ENCODE results near the gene ARMC9. TPM values are rescaled to one million over a fixed set of nuclear protein-coding genes. Genes with fewer than 3 reads are reported as not detected.
A peak's percentile ranks its signal among the peaks of the same experiment; 100 is the strongest.

Gene ARMC9
- total and polyA plus RNA-seq, 2 of the 13 experiments (the other 11 are each of a cell fraction or from before 2014, with no cell fraction given) = 9.1 to 12.8 TPM

DNA sequence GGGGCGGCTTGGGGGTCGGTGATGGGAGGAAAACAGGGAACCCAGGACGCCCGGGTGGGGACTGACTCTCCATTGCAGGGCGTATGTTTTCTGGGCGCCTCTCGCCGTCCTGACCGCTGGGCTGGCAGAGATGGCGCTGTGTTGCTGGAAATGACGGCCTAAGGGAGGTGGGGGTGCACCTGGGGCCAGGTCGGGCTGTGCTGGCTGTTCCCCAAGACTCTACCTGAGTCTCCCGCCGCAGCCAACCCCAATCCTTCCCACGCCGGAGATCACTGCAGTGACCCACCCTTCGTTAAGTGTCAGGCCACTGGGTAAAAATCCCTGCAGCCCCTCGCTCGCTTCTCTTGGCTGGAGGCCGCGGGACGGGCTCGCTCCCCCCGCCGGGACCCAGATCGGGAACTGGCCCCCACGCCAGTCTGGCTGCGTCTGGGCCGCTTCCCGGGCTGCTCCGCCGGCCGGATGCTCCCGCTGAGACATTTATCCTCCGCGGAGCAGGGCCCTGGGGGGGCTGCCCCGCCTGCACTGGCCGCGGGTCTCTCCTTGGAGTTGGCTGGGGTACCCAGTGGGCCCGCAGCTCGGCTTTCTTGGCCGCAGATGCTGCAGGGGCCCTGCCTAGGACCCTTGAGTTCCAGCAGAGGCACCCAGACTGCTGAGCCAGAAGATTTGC, 7.8 kb upstream of the ARMC9 start (continued):
- TF ChIP-seq IRX3 (CRISPR knock-in tag; IDR thresholded peaks at IDR 0.05; ENCODE audit: borderline replicate concordance, low read depth) = no peak
- no peak for TF ChIP-seq RBAK (CRISPR knock-in tag; IDR thresholded peaks at IDR 0.05)
- TF ChIP-seq SNAPC2 (CRISPR knock-in tag; IDR thresholded peaks at IDR 0.05) = no peak
- TF ChIP-seq POGZ (CRISPR knock-in tag; IDR thresholded peaks at IDR 0.05) = peak; percentile 35; the same call in 1 of the 2 replicates
- TF ChIP-seq ATRX (CRISPR knock-in tag; IDR thresholded peaks at IDR 0.05; ENCODE audit: borderline replicate concordance) = no peak
- TF ChIP-seq, protein P1, sequence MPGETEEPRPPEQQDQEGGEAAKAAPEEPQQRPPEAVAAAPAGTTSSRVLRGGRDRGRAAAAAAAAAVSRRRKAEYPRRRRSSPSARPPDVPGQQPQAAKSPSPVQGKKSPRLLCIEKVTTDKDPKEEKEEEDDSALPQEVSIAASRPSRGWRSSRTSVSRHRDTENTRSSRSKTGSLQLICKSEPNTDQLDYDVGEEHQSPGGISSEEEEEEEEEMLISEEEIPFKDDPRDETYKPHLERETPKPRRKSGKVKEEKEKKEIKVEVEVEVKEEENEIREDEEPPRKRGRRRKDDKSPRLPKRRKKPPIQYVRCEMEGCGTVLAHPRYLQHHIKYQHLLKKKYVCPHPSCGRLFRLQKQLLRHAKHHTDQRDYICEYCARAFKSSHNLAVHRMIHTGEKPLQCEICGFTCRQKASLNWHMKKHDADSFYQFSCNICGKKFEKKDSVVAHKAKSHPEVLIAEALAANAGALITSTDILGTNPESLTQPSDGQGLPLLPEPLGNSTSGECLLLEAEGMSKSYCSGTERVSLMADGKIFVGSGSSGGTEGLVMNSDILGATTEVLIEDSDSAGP (CRISPR knock-in tag; IDR thresholded peaks at IDR 0.05; ENCODE audit: borderline replicate concordance) = peak; percentile 56; the same call in 1 of the 2 replicates
- TF ChIP-seq ZSCAN9 (CRISPR knock-in tag; IDR thresholded peaks at IDR 0.05; ENCODE audit: borderline replicate concordance) = no peak
- peak; percentile 52; the same call in 1 of the 2 replicates for TF ChIP-seq MTA1 (CRISPR knock-in tag; IDR thresholded peaks at IDR 0.05; ENCODE audit: borderline replicate concordance)
- no peak for TF ChIP-seq SIN3A (IDR thresholded peaks at IDR 0.05; ENCODE audit: borderline replicate concordance, low read depth, low read length)
- 0 out of 2 replicates have a peak, but pooled peaks have one; percentile 53 for TF ChIP-seq ZFP82 (CRISPR knock-in tag; IDR thresholded peaks at IDR 0.05; ENCODE audit: borderline replicate concordance)
- TF ChIP-seq, protein P2, sequence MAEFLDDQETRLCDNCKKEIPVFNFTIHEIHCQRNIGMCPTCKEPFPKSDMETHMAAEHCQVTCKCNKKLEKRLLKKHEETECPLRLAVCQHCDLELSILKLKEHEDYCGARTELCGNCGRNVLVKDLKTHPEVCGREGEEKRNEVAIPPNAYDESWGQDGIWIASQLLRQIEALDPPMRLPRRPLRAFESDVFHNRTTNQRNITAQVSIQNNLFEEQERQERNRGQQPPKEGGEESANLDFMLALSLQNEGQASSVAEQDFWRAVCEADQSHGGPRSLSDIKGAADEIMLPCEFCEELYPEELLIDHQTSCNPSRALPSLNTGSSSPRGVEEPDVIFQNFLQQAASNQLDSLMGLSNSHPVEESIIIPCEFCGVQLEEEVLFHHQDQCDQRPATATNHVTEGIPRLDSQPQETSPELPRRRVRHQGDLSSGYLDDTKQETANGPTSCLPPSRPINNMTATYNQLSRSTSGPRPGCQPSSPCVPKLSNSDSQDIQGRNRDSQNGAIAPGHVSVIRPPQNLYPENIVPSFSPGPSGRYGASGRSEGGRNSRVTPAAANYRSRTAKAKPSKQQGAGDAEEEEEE (CRISPR knock-in tag; IDR thresholded peaks at IDR 0.05; ENCODE audit: borderline replicate concordance) = no peak
- TF ChIP-seq ZNF768 (CRISPR knock-in tag; IDR thresholded peaks at IDR 0.05) = no peak
- peak; percentile 10; the same call in 1 of the 2 replicates for TF ChIP-seq EED (CRISPR knock-in tag; IDR thresholded peaks at IDR 0.05)
- TF ChIP-seq, protein P3, sequence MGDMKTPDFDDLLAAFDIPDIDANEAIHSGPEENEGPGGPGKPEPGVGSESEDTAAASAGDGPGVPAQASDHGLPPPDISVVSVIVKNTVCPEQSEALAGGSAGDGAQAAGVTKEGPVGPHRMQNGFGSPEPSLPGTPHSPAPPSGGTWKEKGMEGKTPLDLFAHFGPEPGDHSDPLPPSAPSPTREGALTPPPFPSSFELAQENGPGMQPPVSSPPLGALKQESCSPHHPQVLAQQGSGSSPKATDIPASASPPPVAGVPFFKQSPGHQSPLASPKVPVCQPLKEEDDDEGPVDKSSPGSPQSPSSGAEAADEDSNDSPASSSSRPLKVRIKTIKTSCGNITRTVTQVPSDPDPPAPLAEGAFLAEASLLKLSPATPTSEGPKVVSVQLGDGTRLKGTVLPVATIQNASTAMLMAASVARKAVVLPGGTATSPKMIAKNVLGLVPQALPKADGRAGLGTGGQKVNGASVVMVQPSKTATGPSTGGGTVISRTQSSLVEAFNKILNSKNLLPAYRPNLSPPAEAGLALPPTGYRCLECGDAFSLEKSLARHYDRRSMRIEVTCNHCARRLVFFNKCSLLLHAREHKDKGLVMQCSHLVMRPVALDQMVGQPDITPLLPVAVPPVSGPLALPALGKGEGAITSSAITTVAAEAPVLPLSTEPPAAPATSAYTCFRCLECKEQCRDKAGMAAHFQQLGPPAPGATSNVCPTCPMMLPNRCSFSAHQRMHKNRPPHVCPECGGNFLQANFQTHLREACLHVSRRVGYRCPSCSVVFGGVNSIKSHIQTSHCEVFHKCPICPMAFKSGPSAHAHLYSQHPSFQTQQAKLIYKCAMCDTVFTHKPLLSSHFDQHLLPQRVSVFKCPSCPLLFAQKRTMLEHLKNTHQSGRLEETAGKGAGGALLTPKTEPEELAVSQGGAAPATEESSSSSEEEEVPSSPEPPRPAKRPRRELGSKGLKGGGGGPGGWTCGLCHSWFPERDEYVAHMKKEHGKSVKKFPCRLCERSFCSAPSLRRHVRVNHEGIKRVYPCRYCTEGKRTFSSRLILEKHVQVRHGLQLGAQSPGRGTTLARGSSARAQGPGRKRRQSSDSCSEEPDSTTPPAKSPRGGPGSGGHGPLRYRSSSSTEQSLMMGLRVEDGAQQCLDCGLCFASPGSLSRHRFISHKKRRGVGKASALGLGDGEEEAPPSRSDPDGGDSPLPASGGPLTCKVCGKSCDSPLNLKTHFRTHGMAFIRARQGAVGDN (CRISPR knock-in tag; IDR thresholded peaks at IDR 0.05) = peak; percentile 76; the same call in 1 of the 2 replicates
- no peak for TF ChIP-seq ZNF841 (CRISPR knock-in tag; IDR thresholded peaks at IDR 0.05; ENCODE audit: borderline replicate concordance)
- no peak for TF ChIP-seq HNRNPL (IDR thresholded peaks at IDR 0.05; ENCODE audit: low read depth, low read length)
- TF ChIP-seq GFI1 (CRISPR knock-in tag; IDR thresholded peaks at IDR 0.05; ENCODE audit: borderline replicate concordance) = no peak
- no peak for TF ChIP-seq TAF15 (IDR thresholded peaks at IDR 0.05; ENCODE audit: low read depth, low read length, poor library complexity, severe bottlenecking)
- peak; percentile 7; the same call in 1 of the 2 replicates for TF ChIP-seq ZNF121 (CRISPR knock-in tag; IDR thresholded peaks at IDR 0.05)
- TF ChIP-seq ZNF747 (CRISPR knock-in tag; IDR thresholded peaks at IDR 0.05; ENCODE audit: borderline replicate concordance) = no peak
- no peak for TF ChIP-seq RNF2 (conservative IDR thresholded peaks at IDR 0.05; ENCODE audit: low read depth)
- no peak for TF ChIP-seq SUZ12 (IDR thresholded peaks at IDR 0.05; ENCODE audit: low read depth, low read length)
- TF ChIP-seq ZNF839 (CRISPR knock-in tag; IDR thresholded peaks at IDR 0.05; ENCODE audit: borderline replicate concordance) = no peak

All from HepG2 (cell line).